Mesodermal cell (in vitro differentiated cells): Measurements from ENCODE around the gene PHC2.

Experiments used
- H3K27ac ChIP-seq: 2 replicates; pipeline ENCODE4 v1.7.0; 2013; ENCODE audit warnings: mild to moderate bottlenecking, low read depth, low read length, moderate library complexity; ENCODE audit not compliant: severe bottlenecking
- H3K36me3 ChIP-seq: 2 replicates; pipeline ENCODE4 v1.7.1; 2013; ENCODE audit warnings: mild to moderate bottlenecking, low read length, moderate library complexity; ENCODE audit not compliant: control insufficient read depth, insufficient read depth
- H3K4me1 ChIP-seq: one replicate; pipeline ENCODE4 v1.7.1; 2013; ENCODE audit warnings: mild to moderate bottlenecking, low read length; ENCODE audit not compliant: insufficient read depth, control insufficient read depth, poor library complexity, severe bottlenecking
- H3K4me3 ChIP-seq: 2 replicates; pipeline ENCODE4 v1.7.0; 2013; ENCODE audit warnings: low read length, control low read depth, mild to moderate bottlenecking; ENCODE audit not compliant: insufficient read depth, poor library complexity, severe bottlenecking; ENCODE audit errors: extremely low read depth
- H3K9me3 ChIP-seq: 2 replicates; pipeline ENCODE4 v1.7.1; 2013; ENCODE audit warnings: mild to moderate bottlenecking, low read length, moderate library complexity; ENCODE audit not compliant: control insufficient read depth
- WGBS, 2 experiments: methylation state at CpG; one replicate each; pipeline ENCODE4 v1.1.5; 2013; ENCODE audit warnings: missing lambda C conversion rate in 2 of 2; ENCODE audit not compliant: insufficient coverage in 2 of 2; 5-methylcytosine and 5-hydroxymethylcytosine counted together

PHC2 gene

DNA sequence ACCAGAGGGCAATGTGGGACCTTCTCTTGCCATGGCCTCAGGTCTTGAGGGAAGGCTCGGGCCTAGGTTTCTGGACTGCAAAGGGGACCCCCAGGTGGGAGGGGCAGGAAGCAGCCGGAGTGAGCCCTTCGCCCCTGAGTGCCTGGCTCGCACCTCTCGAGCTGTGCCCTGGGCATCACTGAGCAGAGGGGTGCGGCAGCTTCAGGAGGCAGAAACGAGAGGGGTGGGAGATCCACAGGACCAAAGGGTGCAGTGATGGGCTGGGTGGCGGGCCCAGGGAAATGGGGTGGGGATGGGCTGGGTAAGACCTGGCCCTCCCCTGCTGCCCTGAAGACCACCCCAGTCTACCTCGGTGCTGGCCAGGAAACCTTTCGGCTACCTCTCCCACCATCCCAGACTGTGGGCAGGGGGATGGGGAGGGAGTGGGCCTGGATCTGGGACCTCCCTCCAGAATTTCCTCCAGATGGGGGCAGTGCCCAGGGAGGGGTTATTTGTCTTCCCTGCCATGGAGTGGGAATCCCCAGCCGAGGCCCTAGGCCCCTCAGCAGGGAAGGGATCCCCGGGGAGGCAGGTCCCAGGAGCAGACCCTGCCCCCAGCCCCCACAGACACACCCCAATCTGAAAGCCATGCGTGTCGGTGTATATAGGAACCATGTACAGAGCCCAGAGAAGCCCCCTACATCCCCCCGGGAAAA, 131.3 kb downstream of the PHC2 start:
- H3K9me3 ChIP-seq: no peaks in the 10 kb centered on the region
- peaks cover 73% of the 10 kb centered on the region for H3K36me3 ChIP-seq
- H3K4me1 ChIP-seq: peaks cover 6% of the 10 kb centered on the region
- no peak overlapping the region for H3K4me3 ChIP-seq
- 94 to 95% methylated on average over 7 to 10 of the region's 15 CpGs for WGBS, 2 experiments
- H3K27ac ChIP-seq: no peak overlapping the region

DNA sequence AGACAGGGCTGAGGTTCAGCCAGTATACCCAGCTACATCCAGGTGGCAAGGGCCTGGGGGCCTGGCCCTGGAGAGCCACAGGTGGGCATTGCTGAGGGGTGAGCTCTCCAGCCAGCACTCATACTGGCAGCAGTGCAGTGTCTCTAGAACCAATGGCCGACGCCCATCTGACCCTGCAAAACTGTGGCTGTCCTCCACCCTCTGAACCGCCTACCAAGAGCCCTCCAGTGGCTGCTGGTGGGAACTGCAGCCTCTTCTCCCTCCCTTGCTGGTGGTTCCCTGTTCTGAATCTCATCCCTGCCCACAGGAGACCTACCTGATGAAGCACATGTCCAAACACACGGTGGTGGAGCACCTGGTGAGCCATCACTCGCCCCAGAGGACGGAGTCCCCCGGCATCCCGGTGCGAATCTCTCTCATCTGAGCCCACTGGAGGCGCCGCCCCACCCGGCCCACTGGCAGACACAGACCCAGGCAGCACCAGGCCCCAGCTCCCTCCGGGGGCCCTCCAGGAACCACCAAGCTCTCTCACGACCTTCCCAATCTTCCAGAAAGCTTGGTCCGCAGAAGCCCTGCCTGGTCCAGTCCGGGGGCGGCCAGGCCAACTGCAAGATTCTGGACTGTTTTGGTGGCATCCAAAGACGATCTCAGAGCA, 132.1 kb downstream of the PHC2 start:
- H3K36me3 ChIP-seq: peaks cover 80% of the 10 kb centered on the region

DNA sequence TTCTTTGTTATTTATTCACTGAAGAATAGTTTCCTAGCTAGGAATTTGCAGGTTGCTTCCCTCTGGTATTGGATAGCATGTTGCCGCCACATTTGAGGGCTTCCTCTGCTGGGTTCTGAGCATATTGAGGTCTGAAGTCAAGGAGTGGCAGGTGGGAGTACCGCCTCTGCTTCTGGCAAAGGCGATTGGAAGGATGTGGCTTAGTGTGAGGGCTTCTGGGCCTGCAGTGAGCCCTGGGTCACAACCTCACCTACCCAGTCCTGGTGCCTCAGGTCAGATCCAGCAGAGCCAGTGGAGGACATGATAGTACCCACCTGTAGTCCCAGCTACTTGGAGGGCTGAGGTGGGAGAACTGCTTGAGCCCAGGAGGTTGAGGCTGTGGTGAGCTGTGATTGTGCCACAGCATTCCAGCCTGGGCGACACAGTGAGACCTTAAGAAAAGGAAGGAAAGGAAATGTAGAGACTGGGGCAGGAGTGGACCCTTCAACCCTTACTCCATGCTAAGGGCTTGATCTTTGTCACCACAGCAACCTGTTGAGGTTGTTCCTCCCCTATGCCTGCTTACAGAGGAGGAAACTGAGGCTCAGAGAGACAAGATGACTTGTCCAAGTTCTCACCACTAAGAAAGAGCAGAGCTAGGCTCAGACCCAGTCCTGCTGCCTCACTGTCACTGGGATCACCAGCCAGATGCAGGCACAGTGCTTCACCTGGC, 132.8 kb downstream of the PHC2 start:
- Histone ChIP-seq H3K4me3 (no peak overlapping the region), H3K27ac (no peak overlapping the region), H3K36me3 (peaks cover 87% of the 10 kb centered on the region), H3K4me1 (no peaks in the 10 kb centered on the region), H3K9me3 (no peaks in the 10 kb centered on the region)
- WGBS, 2 experiments: 100% methylated on average over 1 to 3 of the region's 4 CpGs

More for the DNA sequence above, 132.1 kb downstream of the PHC2 start:
- H3K27ac ChIP-seq: no peak overlapping the region
- no peak overlapping the region for H3K4me3 ChIP-seq
- no peaks in the 10 kb centered on the region for H3K4me1 ChIP-seq
- H3K9me3 ChIP-seq: no peaks in the 10 kb centered on the region
- 74 to 84% methylated on average over 17 to 18 of the region's 18 CpGs for WGBS, 2 experiments

DNA sequence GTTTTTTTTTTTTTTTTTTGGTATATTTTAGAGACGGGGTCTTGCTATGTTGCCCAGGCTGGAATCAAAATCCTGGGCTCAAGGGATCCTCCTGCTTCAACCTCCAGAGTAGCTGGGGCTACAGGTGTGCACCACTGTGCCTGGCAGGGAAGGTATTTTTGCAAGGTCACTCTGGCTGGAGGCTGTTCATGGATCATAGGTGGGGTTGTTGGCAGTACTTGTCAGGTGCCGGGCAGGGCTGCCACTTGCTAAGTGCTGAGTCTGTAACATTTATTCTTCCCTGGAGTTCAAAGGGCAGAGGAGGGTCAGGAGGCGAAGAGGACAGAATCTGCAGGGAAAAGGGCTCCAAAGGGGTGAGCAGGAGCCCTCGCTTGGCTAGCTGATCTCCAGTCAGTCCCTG, 134.1 kb downstream of the PHC2 start:
- Histone ChIP-seq H3K36me3 (peaks cover 87% of the 10 kb centered on the region), H3K27ac (no peak overlapping the region), H3K9me3 (no peaks in the 10 kb centered on the region), H3K4me1 (no peaks in the 10 kb centered on the region), H3K4me3 (no peak overlapping the region)
- 92 to 96% methylated on average over 2 to 4 of the region's 4 CpGs for WGBS, 2 experiments

DNA sequence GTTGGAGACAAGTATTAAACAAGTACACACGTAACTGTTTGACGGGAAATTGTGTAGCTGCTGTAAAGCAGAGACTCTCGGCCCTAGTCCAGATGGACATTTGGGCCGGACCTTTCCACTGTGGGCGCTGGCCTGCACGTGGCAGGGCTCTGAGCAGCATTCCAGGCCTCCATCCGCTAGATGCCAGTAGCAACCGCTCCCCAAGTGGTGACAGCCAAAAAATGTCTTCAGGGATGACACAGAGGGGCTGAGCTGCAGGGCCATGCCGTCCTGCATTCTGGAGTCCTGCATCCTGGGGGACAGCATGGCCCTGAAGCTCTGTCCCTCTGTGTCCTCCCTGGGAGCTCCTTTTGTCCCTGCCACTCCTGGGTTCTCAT, 134.8 kb downstream of the PHC2 start:
- 95 to 97% methylated on average over 9 of the region's 9 CpGs for WGBS, 2 experiments
- Histone ChIP-seq H3K4me1 (no peaks in the 10 kb centered on the region), H3K27ac (no peak overlapping the region), H3K9me3 (no peaks in the 10 kb centered on the region), H3K4me3 (no peak overlapping the region), H3K36me3 (peaks cover 79% of the 10 kb centered on the region)

DNA sequence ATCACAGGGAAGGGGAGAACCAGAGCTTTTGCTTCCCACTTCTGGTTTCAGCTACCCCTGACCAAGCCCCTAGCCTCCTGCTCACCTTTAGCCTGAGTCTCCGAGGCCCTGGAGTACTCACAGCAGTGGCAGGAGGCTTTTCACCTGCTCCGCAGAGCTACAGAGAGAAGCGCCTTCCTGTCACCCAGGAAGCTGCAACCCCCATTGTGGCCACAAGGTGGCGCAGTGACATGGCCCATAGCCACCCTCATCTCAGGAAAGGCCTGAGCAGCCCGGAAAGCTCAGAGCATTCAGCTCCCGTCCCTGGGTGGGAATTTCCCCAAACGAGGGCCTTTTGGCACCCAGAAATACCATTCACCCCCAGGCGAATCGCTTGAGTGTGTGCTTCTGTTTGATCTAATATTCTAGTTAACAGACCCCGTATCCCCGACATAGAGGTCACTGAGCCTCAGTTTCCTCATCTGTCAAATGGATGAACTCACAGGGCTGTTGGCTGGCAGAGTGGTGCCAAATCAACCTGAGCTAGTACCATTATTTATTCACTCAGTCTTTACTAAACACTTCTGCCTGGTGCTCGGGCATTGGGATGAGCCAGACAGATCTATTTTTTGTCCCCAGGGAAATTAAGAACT, 135.3 kb downstream of the PHC2 start:
- Histone ChIP-seq H3K4me3 (no peak overlapping the region), H3K36me3 (peaks cover 75% of the 10 kb centered on the region), H3K4me1 (no peaks in the 10 kb centered on the region), H3K27ac (no peak overlapping the region), H3K9me3 (no peaks in the 10 kb centered on the region)
- 59 to 67% methylated on average over 6 to 9 of the region's 12 CpGs for WGBS, 2 experiments

DNA sequence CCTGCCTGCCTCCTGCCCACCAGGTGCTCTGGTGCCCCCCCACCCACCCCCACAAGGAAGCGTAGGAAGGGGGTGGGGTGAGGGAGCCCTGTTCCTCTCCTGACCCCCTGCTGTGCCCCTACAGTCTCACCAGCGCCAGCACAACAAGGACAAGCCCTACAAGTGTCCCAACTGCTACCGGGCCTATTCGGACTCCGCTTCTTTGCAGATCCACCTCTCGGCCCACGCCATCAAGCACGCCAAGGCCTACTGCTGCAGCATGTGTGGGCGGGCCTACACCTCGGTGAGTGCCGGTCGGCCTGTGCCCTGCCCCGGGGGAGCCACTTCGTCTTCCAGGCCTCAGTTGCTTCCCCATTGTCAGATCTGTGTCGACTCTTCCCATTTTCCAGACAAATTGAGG, 135.9 kb downstream of the PHC2 start:
- WGBS, 2 experiments: 79 to 89% methylated on average over 12 to 14 of the region's 15 CpGs
- Histone ChIP-seq H3K4me3 (no peak overlapping the region), H3K36me3 (peaks cover 72% of the 10 kb centered on the region)

DNA sequence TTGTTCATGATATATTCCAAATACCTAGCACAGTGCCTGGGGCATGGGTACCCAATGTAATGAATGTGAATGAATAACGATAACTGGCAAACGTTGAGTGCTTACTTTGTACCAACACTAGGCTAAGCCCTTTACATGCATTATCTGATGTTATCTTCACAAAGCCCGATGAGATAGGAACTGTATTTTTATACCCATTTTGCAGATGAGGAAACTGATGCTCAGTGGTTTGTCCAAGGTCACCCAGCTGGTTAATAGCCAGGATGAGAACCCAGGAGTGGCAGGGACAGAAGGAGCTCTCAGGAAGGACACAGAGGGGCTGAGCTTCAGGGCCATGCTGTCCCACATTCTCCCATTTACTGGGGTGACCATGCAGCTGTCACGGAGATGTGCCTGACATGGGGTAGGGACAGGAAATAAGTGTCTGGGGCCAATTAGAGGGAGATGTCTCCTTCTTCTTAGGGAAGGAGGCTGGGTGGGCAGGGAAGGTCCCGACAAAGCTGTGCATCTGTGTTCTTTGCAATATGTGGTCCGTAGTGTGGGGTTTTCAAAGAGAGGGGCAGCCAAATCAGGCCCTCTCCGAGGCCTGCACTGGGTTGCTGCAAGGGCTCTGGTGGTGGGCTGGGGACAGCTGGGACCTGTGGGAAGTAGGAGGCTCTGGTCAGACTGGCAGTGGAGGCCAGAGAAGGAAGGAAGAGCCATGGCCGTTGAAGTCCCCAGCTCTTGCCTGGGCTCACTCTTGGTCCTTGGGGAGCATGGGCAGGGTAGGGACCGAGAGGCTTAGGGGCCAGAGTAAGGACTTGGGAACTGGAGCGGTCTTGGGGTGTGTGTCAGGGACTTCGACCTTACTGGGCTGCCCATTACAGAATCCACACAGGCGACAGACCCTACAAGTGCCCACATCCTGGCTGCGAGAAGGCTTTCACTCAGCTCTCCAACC, 136.6 kb downstream of the PHC2 start:
- no peak overlapping the region for H3K27ac ChIP-seq
- H3K4me3 ChIP-seq: no peak overlapping the region
- H3K4me1 ChIP-seq: no peaks in the 10 kb centered on the region
- WGBS, 2 experiments: 97 to 100% methylated on average over 6 to 11 of the region's 13 CpGs
- H3K9me3 ChIP-seq: no peaks in the 10 kb centered on the region
- peaks cover 72% of the 10 kb centered on the region for H3K36me3 ChIP-seq

More for the DNA sequence above, 135.9 kb downstream of the PHC2 start:
- no peaks in the 10 kb centered on the region for H3K4me1 ChIP-seq
- no peaks in the 10 kb centered on the region for H3K9me3 ChIP-seq
- H3K27ac ChIP-seq: no peak overlapping the region

DNA sequence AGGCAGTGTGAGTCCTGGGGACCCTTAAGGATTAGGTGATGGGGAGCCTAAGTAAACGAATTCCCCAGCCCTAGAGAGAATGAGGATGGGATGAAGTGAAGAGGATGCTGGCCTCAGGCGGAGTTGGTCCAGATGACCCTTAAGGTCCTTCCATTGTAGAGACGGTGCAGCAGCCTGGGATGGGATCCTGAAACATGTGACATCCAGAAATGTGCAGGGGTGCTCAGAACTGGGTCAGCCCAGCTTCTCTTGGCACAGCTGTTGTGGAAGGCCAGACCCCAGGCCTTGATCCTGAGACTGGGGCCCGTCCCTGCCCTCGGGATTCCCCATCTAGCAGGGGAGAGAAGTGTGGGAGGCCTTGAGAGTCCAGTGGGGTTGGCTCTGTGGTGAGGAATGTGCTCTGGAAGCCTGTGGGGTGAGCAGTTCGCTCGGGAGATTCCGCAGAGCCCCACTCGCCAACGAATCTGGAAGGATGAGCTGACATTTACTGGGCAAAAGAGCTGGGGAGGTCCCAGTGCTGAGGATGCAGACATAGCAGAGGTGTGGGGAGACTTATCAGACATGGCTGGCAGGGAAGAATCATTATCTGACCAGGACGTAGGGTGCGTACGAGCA, 138.1 kb downstream of the PHC2 start:
- Histone ChIP-seq H3K9me3 (no peaks in the 10 kb centered on the region), H3K27ac (no peak overlapping the region), H3K4me1 (peaks cover 3% of the 10 kb centered on the region), H3K36me3 (peaks cover 71% of the 10 kb centered on the region), H3K4me3 (no peak overlapping the region)
- WGBS, 2 experiments: 96% methylated on average over 13 of the region's 13 CpGs
